ENCODE data around the gene FOXP1.

- TF ChIP-seq CTCF (IDR thresholded peaks at IDR 0.05) (no peak), POLR2A (IDR thresholded peaks at IDR 0.05) (no peak)
These were observed 337.3 kb downstream of the FOXP1 start for GRCh38 chr3:71245971-71246880.
